ENCODE results near the gene SCMH1.

DNA sequence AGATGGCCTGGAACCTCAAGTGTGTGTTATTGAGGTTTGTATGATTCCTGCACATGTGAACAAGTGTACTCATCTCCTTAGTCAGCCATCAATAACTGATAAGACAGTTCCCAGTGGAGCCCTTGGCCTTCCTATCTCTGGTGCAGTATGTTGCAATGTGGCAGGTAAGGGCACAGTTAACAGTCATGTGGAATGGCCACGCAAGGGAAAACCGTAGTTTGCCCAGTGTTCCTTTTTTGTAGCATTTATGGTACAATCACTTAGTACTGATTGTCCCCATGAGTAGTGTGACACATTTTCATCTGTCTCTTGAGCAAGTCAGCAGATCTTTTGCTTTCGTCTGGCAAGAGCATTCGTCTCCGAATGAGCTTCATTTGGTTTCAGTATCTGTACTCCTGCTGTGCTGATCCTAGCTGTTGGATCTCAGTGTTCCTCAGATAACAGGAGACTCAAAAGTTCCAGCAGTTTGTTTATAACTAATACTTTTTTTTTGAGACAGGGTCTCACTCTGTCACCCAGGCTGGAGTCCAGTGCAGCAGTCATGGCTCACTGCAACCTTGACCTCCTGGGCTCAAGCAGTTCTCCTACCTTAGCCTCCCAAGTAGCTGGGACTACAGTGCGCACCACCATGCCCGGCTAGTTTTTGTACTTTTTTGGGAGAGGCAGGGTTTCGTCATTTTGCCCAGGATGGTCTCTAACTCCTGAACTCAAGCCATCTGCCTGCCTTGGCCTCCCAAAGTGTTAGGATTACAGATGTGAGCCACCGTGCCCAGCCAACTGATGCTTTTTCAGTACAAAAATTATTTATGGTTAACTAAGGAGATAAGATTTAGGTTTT, 254.4 kb downstream of the SCMH1 start:
- TF ChIP-seq EHF (CRISPR knock-in tag; IDR thresholded peaks at IDR 0.05) (no peak), NPAS2 (CRISPR knock-in tag; IDR thresholded peaks at IDR 0.05; ENCODE audit: borderline replicate concordance) (no peak), POLR2A (IDR thresholded peaks at IDR 0.05; ENCODE audit: low read length) (no peak), TP53 (CRISPR knock-in tag; IDR thresholded peaks at IDR 0.05) (no peak), CHD2 (IDR thresholded peaks at IDR 0.05; ENCODE audit: low read length, partially characterized antibody) (no peak), CBX8 (IDR thresholded peaks at IDR 0.05) (no peak), KDM5A (IDR thresholded peaks at IDR 0.05) (no peak)
- TF ChIP-seq, protein P1, sequence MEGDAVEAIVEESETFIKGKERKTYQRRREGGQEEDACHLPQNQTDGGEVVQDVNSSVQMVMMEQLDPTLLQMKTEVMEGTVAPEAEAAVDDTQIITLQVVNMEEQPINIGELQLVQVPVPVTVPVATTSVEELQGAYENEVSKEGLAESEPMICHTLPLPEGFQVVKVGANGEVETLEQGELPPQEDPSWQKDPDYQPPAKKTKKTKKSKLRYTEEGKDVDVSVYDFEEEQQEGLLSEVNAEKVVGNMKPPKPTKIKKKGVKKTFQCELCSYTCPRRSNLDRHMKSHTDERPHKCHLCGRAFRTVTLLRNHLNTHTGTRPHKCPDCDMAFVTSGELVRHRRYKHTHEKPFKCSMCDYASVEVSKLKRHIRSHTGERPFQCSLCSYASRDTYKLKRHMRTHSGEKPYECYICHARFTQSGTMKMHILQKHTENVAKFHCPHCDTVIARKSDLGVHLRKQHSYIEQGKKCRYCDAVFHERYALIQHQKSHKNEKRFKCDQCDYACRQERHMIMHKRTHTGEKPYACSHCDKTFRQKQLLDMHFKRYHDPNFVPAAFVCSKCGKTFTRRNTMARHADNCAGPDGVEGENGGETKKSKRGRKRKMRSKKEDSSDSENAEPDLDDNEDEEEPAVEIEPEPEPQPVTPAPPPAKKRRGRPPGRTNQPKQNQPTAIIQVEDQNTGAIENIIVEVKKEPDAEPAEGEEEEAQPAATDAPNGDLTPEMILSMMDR (IDR thresholded peaks at IDR 0.05): no peak
